Right renal pelvis (tissue), 4 donors: ENCODE data around the gene NANS. TPM values are rescaled to one million over a fixed set of nuclear protein-coding genes. Genes with fewer than 3 reads are reported as not detected.
"Not testable (repeated sequence)": the region's sequence is repeated elsewhere in the genome, so short reads cannot be mapped to it uniquely, and the experiment has no call there.

Source experiments
- DNase-seq, 4 donors: peaks; one replicate each; pipeline ENCODE4 v3.0.0-alpha.2; 2013; ENCODE audit warnings: low read depth in 4 of 4, low spot score in 3 of 4, missing footprints in 1 of 4
- polyA plus RNA-seq, 4 donors: library from polyadenylated mRNA; unstranded; fragments of 120-200 nt; gene quantifications; one replicate each; pipeline ENCODE4 v1.2.1, GENCODE V29; 2013; ENCODE audit not compliant: insufficient read length in 4 of 4

NANS gene
- polyA plus RNA-seq, 4 donors: 37.5 to 41.2 (median 38.9) TPM

GRCh38 chr9:98074115-98074990, 17.8 kb downstream of the NANS start:
- peak in 3 of 4 donors; percentile 35 to 51 (median 36) for DNase-seq

DNA sequence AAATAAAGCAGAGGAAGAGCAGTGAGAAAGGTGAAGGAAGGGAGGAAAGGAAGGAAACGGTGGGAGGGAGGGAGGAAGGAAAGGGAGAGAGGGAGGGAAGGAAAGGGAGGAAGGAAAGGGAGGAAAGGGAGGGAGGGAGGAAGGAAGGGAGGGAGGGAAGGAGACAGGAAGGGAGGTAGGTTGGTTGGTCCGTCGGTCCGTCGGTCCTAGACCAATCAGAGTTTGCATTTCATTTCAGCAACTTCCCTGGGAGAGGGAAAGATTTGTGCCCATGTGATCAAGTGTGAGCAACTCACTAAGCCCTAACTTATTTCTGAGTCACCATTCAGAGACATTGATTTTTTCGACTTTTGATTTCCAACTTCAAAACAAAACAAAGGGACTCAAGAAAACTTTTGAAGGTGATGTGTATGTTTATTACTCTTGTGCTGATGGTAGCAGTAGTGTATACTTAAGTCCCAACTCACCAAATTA, 18.8 kb downstream of the NANS start:
- DNase-seq: no peak

DNA sequence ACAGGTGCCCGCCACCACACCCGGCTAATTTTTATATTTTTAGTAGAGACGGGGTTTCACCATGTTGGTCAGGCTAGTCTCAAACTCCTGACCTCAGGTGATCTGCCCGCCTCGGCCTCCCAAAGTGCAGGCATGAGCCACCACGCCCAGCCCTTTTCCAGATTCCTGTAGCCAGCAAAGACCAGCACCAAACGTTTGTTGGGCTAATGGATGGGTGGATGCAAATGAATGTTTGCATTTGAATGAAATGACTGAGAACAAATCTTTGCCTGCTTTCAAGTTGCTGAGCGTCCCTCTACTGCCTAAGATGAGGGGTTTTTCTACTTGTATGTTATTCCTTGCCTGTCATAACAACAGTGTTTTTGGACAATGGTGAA, 20.0 kb downstream of the NANS start:
- not testable (repeated sequence) for DNase-seq

DNA sequence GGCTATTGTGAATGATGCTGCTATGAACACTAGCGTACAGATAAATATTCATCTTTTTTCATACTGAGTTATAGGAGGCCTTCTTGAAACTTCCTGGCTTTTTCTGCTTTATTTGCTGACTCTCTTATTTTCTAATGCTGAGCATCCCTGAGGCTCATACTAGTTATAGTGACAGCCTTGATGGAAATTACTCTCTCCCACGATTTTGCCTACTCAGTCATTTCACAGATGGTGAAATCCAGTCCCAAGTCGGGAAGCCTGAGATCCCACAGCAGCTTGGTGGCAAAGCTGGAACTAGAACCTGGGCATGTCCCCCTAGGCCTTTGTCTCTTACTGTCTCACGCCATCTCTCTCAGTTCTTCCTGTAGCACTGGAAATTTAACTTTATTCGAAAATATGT, 22.4 kb downstream of the NANS start:
- no peak for DNase-seq

- no peak for DNase-seq
These were observed 23.8 kb downstream of the NANS start for GRCh38 chr9:98080326-98080725.

DNA sequence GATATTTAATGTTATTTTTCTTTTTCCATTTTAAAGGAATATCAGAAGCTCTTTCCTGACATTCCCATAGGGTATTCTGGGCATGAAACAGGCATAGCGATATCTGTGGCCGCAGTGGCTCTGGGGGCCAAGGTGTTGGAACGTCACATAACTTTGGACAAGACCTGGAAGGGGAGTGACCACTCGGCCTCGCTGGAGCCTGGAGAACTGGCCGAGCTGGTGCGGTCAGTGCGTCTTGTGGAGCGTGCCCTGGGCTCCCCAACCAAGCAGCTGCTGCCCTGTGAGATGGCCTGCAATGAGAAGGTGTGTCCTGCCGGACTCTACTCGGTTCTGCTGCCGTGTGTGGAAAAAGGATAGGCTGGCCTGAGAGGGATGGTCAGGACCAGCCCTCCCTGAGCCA, 24.2 kb downstream of the NANS start:
- DNase-seq: no peak

- no peak for DNase-seq
These were observed 25.1 kb downstream of the NANS start for GRCh38 chr9:98081477-98082219.

GRCh38 chr9:98083061-98083501, 26.5 kb downstream of the NANS start:
- no peak for DNase-seq

DNA sequence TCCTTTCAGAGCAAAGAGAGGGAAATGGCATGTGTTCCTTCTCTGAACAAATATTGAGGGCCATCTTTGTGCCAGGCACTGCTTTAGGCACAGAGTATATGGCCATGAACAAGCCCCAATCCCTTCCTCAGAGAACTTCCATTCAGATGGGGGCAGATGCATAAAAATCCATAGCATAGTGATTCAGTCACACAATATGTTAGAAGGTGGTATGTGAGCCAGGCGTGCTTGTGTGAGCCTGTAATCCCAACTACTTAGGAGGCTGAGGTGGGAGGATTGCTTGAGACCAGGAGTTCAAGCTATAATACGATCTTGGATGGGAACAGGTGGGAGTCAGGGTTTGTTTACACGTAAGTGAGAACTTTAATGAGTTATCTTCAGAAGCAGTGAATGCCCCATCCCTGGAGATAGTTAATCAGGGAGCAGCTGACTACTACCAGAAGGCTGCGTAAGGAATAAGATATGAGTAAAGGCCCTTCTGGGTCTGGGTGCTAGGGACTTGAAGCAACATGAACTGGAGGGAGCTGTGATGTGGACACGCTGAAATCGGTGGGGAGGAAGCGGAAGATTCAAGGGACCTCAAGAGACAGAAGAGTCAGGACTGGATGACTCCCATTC, 27.1 kb downstream of the NANS start:
- no peak for DNase-seq

DNA sequence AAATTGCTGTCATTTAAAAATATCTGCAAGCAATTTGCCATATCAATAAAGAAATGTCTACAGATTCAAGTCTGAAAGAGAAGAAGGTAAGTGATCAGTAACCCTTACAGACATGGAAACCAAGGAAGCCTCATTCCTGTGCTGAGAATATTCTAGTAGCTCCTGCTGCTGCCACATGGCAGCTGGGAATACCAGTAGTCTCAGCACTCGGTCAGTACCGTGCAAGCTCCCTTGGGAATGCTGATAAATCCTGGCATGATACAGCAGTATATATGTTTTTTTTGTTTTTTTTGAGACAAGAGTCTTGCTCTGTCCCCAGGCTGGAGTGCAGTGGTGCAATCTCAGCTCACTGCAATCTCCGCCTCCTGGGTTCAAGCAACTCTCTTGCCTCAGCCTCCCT, 27.9 kb downstream of the NANS start:
- no peak for DNase-seq

DNA sequence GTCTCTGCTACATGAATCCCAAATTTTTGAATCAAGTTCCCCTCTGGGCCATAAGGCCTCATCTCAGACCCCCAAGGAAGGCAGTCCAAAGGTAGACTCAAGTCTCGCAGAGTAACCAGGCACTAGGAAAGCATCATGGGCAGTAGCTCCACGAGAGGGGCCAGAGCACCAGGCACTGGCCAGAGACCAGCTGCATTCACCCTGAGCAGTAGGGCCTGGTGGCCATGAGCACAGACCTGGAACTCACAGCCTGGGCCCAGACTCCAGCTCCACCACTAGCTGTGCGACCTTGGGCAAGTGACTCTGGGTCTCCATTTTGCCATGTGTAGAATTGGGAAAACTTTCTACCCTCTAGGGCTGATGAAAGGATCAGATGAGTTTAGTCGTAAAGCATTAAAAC, 28.5 kb downstream of the NANS start:
- DNase-seq: no peak

GRCh38 chr9:98085944-98086343, 29.4 kb downstream of the NANS start:
- DNase-seq: no peak

- no peak for DNase-seq
These were observed 29.9 kb downstream of the NANS start for GRCh38 chr9:98086461-98086860.

DNA sequence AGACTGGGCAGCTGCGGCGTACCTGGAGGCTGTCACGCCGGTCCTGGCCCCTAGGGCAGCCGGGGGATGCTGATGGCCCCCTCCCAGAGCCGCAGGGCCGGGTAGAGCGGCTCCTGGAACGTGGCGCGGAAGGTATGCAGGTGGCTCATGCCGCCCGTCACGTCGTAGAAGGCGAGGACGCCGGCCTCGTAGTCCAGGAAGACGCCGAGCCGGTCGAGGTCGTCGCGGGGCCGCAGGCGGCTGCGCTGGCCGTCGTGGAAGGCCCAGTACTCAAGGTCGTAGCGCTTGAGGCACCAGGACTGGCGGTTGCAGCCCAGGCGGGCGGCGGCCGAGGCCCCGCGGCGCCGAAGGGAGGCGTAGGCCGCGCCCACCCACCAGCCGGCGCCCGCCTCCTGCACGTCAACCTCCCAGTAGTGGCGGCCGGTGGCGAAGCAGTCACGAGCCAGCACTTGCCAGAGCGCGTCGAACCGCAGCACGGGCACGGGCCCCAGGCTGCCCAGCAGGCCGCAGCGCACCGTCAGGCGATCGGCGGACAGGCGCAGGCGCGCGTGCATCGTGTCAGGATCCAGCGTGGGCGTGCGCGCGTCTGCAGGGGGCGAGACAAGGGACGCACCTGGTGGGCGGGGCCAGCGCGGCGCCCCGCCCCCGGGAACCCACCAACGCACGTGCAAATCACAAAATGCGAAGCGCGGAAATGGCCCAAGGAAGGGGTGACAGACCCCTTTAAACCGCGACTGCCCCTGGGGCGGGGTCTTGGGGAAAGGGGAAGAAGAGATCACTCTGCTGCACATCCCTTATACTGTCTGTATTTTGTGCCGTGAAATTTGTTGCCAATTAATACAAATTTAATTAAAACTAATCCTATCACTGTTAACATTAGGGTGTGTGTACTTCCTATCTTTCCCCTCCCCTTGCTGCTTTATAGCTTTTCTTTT, 31.2 kb downstream of the NANS start:
- peak; percentile 30 to 47 (median 38) for DNase-seq

GRCh38 chr9:98090674-98091073, 34.1 kb downstream of the NANS start:
- DNase-seq: not testable (repeated sequence)

DNA sequence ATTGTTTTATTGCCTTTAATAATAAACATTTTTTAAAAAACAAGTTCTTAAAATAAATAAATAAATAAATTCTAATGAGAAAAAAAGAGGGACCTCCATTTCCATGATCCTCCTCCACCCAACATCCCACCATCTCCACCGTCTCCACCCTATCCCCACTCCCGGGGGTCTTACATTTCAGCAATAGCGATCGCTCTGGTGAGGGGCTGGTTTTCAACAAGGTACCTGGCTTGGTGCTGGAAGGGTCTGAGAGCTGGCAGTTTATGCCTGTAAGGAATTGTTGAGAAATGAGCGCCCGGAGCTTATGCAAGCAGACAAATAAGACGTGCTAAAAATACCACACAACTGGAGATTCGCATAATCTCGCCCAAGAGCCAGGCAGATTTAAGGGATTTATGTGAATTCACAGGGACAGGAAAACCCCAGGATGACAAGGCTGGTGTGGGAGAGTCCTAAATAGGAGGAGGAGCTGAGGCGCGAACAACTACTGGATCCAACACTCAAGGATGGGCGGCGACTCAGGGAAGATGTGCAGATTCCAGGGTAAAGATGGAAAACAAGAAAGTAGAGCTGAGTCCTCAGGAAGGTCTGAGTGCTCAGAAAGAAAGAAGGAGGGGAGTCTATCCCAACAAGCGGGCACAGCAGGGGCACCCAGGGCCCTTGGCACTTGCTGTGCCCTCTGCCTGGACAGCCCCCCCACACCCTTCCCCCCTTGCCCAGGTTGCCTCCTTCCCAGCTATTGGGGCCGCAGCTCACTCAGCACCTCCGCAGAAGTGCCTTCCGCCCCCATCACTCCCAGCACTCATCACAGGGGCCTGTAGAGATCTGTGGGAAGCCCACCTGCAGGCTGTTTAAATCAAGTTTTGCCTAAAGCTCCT, 35.4 kb downstream of the NANS start:
- no peak for DNase-seq

DNA sequence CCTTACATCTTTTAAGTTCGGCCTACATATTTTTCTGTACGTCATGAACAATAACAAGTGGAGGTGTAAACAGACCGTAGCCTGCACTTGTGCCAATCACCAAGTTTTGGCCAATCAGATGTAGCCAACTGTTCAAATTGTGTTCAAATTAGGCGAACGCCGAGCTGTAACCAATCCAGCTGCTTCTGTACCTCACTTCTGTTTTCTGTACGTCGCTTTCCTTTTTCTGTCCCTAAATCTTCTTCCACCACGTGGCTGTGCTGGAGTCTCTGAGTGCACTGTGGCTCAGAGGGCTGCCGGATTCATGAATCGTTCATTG, 36.0 kb downstream of the NANS start:
- DNase-seq: no peak

DNA sequence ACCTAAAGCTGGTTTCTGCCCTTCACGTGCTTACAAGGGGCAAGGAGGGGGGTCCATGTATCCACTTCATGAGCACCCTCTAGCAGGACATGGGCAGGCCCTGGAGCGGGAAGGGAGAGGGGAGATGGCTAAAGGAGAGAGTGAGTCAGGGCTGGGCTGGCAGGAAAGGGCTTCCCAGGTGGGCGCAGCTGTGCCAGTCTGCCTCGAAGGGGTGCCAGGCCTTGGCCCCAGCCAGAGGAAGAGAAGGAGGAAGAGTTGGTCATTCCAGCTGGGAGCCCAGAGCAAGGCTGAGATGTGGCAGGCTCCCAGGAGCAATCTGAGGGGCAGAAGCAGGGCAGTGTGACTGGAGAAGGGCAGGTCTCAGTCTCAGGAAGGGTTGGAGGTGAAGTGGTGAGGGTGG, 37.8 kb downstream of the NANS start:
- DNase-seq: no peak

GRCh38 chr9:98094851-98095250, 38.3 kb downstream of the NANS start:
- DNase-seq: no peak
